ENCODE measurements around the gene ANKS1A. TPM values are rescaled to one million over a fixed set of nuclear protein-coding genes. Genes with fewer than 3 reads are reported as not detected.
"Not testable (repeated sequence)": the region's sequence is repeated elsewhere in the genome, so short reads cannot be mapped to it uniquely, and the experiment has no call there.

The ANKS1A gene
- total and polyA plus RNA-seq, 4 experiments from 2014 or later: 1.2 to 15.6 (median 9.4) TPM

GRCh38 chr6:34999153-34999552, 110.1 kb downstream of the ANKS1A start:
- intact Hi-C loops (cut with micrococcal nuclease); H3K27ac ChIP-seq (ENCODE audit: low read depth, low read length); H3K4me1 Mint-ChIP-seq; H3K27me3 Mint-ChIP-seq; POLR2A ChIA-PET (ENCODE audit: partially characterized antibody); H3K27me3 ChIP-seq (ENCODE audit: insufficient read depth, low read length); DNase-seq; H3K4me1 ChIP-seq (ENCODE audit: insufficient read depth, low read length); H3K9me3 ChIP-seq (ENCODE audit: control insufficient read depth in 1 of 2, low read length in 2 of 2); H3K4me3 Mint-ChIP-seq; H3K36me3 ChIP-seq (ENCODE audit: insufficient read depth, low read length); H3K9me3 Mint-ChIP-seq; H3K4me3 ChIP-seq (ENCODE audit: low read length in 2 of 2); CTCF ChIA-PET (ENCODE audit: partially characterized antibody): not testable (repeated sequence)
- Mint-ChIP-seq H3K36me3 (peaks cover 40 to 42% of the 10 kb centered on the region in 2 donors), H3K27ac (peak overlapping the region in 2 of 7 donors; percentile 29 to 36)

DNA sequence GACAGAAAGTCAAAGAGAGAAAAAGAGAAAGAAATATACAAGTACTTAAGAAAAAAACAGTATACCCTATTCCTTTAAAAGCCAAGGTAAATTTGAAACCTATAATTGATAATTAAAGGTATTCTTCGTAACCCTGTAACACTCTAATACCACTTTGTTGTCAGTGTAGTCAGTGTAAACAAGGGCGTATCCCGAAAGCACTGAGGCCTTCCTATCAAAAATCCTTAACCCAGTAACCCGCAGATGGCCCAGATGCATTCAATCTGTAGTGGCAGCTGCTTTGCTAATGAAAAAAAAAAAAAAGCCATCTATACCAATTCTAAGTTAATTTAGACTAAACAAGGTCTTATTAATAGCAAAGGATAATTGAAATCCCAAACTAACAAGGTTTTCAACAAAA, 110.9 kb downstream of the ANKS1A start:
- POLR2A ChIA-PET (ENCODE audit: partially characterized antibody); intact Hi-C loops (cut with micrococcal nuclease); H3K4me3 ChIP-seq (ENCODE audit: low read length in 2 of 2); H3K9me3 Mint-ChIP-seq; H3K27ac ChIP-seq (ENCODE audit: low read depth, low read length); H3K4me3 Mint-ChIP-seq; CTCF ChIA-PET (ENCODE audit: partially characterized antibody); H3K4me1 ChIP-seq (ENCODE audit: insufficient read depth, low read length); H3K27me3 Mint-ChIP-seq; DNase-seq; H3K36me3 ChIP-seq (ENCODE audit: insufficient read depth, low read length); H3K4me1 Mint-ChIP-seq; H3K9me3 ChIP-seq (ENCODE audit: control insufficient read depth in 1 of 2, low read length in 2 of 2); H3K27me3 ChIP-seq (ENCODE audit: insufficient read depth, low read length): not testable (repeated sequence)
- H3K27ac Mint-ChIP-seq: peak overlapping the region in 1 of 7 donors; percentile 45
- peaks cover 35 to 36% of the 10 kb centered on the region in 2 donors for H3K36me3 Mint-ChIP-seq

GRCh38 chr6:35001349-35001748, 112.3 kb downstream of the ANKS1A start:
- Mint-ChIP-seq H3K36me3 (peaks cover 33 to 39% of the 10 kb centered on the region in 2 donors), H3K4me3 (peak overlapping the region in 1 of 8 donors; percentile 31)
- POLR2A ChIA-PET (ENCODE audit: partially characterized antibody); H3K27ac Mint-ChIP-seq; H3K36me3 ChIP-seq (ENCODE audit: insufficient read depth, low read length); H3K9me3 Mint-ChIP-seq; H3K27me3 ChIP-seq (ENCODE audit: insufficient read depth, low read length); H3K4me1 ChIP-seq (ENCODE audit: insufficient read depth, low read length); DNase-seq; H3K27ac ChIP-seq (ENCODE audit: low read depth, low read length); intact Hi-C loops (cut with micrococcal nuclease); H3K4me3 ChIP-seq (ENCODE audit: low read length in 2 of 2); H3K27me3 Mint-ChIP-seq; H3K9me3 ChIP-seq (ENCODE audit: control insufficient read depth in 1 of 2, low read length in 2 of 2); H3K4me1 Mint-ChIP-seq: not testable (repeated sequence)
- CTCF ChIA-PET (ENCODE audit: partially characterized antibody): interaction anchor here (1.2 to 1.3 kb wide), 2 partner anchors 8 to 15 kb away, joined by 3 read pairs; no protein-coding TSS in a partner anchor

DNA sequence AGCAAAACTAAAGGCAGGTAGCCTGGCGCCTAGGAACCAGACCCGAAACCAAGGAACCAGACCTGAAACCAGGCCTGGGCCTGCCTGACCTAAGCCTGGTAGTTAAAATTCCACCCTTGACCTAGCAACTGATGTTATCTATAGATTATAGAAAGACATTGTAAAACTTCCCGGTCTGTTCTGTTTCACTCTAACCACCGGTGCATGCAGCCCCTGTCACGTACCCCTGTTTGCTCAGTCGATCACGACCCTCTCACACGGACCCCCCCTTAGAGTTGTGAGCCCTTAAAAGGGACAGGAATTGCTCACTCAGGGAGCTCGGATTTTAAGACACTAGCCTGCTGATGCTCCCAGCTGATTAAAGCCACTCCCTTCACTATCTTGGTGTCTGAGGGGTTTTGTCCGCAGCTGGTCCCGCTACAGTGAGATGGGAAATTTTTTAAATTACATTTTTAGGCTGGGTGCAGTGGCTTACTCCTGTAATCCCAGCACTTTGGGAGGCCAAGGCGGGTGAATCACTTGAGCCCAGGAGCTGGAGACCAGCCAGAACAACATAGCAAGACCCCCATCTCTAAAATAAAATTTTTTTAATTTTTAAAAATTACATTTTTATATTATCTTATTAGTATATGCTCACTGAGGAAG, 115.0 kb downstream of the ANKS1A start:
- H3K4me1 Mint-ChIP-seq; H3K9me3 ChIP-seq (ENCODE audit: control insufficient read depth in 1 of 2, low read length in 2 of 2); CTCF ChIA-PET (ENCODE audit: partially characterized antibody); H3K4me1 ChIP-seq (ENCODE audit: insufficient read depth, low read length); H3K27ac ChIP-seq (ENCODE audit: low read depth, low read length); intact Hi-C loops (cut with micrococcal nuclease); H3K27ac Mint-ChIP-seq; H3K27me3 Mint-ChIP-seq; H3K27me3 ChIP-seq (ENCODE audit: insufficient read depth, low read length); DNase-seq; H3K4me3 Mint-ChIP-seq; H3K9me3 Mint-ChIP-seq; POLR2A ChIA-PET (ENCODE audit: partially characterized antibody); H3K4me3 ChIP-seq (ENCODE audit: low read length in 2 of 2); H3K36me3 ChIP-seq (ENCODE audit: insufficient read depth, low read length): not testable (repeated sequence)
- peaks cover 23 to 28% of the 10 kb centered on the region in 2 donors for H3K36me3 Mint-ChIP-seq

DNA sequence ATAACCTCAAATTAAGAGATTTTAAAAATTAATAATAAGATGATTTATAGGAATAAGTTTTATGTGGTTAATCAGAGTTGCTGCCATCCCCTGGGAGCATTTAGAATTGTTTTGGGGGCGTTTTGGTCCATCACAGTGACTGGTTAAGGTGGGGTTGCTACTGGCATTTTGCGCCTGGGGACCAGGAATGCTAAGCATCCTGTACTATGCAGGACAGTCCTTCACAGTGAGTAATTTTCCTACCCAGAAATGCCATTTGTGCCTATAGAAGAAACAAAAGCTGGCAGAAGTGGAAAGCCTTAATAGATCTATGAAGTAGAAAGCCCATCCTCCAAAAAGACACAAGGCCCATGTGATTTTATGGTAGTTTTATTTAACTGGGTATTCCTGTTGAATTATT, 118.0 kb downstream of the ANKS1A start:
- H3K4me3 ChIP-seq (ENCODE audit: low read length in 2 of 2): no peak overlapping the region
- no peaks in the 10 kb centered on the region for H3K9me3 Mint-ChIP-seq
- H3K4me1 Mint-ChIP-seq: no peaks in the 10 kb centered on the region
- H3K27me3 Mint-ChIP-seq: no peaks in the 10 kb centered on the region
- no peak overlapping the region for H3K27ac ChIP-seq (ENCODE audit: low read depth, low read length)
- H3K36me3 ChIP-seq (ENCODE audit: insufficient read depth, low read length): no peaks in the 10 kb centered on the region
- no peaks in the 10 kb centered on the region for H3K4me1 ChIP-seq (ENCODE audit: insufficient read depth, low read length)
- ChIA-PET POLR2A (ENCODE audit: partially characterized antibody) (interaction anchor here (0.6 kb wide), 1 partner anchor 9 kb away, joined by 3 read pairs; no protein-coding TSS in a partner anchor), CTCF (ENCODE audit: partially characterized antibody) (interaction anchor here (1.2 kb wide), 1 partner anchor 19 kb away, joined by 3 read pairs; no protein-coding TSS in a partner anchor)
- H3K4me3 Mint-ChIP-seq: no peak overlapping the region
- H3K27me3 ChIP-seq (ENCODE audit: insufficient read depth, low read length): no peaks in the 10 kb centered on the region
- DNase-seq: no peak
- intact Hi-C loops (cut with micrococcal nuclease): no loop called here
- no peaks in the 10 kb centered on the region for H3K9me3 ChIP-seq (ENCODE audit: control insufficient read depth in 1 of 2, low read length in 2 of 2)
- peaks cover 17 to 22% of the 10 kb centered on the region in 2 donors for H3K36me3 Mint-ChIP-seq
- H3K27ac Mint-ChIP-seq: no peak overlapping the region

DNA sequence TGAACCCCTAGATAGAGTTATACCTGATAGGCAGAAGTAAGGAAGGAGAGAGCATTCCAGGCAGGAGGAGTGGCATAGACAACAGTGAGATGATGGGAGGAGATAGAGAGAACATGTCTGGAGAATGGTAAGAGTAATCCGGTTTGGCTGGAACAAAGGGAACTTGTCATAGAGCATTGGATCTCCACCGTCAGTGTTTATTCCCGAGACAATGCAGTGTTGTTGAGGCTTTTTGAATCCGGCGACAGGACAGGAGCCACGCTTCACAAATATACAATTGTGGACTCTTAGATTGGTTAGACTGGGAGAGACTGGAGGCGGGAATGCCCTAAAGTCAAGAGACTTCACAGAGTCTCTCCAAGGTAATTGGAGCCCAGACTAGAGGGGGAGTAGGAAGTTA, 119.8 kb downstream of the ANKS1A start:
- Histone ChIP-seq H3K4me1 (ENCODE audit: insufficient read depth, low read length) (no peaks in the 10 kb centered on the region), H3K27ac (ENCODE audit: low read depth, low read length) (no peak overlapping the region), H3K4me3 (ENCODE audit: low read length in 2 of 2) (no peak overlapping the region), H3K27me3 (ENCODE audit: insufficient read depth, low read length) (no peaks in the 10 kb centered on the region), H3K36me3 (ENCODE audit: insufficient read depth, low read length) (no peaks in the 10 kb centered on the region), H3K9me3 (ENCODE audit: control insufficient read depth in 1 of 2, low read length in 2 of 2) (no peaks in the 10 kb centered on the region)
- Mint-ChIP-seq H3K4me1 (no peaks in the 10 kb centered on the region), H3K27ac (peak overlapping the region in 1 of 7 donors; percentile 43), H3K27me3 (no peaks in the 10 kb centered on the region), H3K9me3 (no peaks in the 10 kb centered on the region), H3K4me3 (no peak overlapping the region), H3K36me3 (peaks cover 9 to 15% of the 10 kb centered on the region in 2 donors)
- ChIA-PET CTCF (ENCODE audit: partially characterized antibody) (interaction anchor here (1.0 kb wide), 1 partner anchor 22 kb away, joined by 5 read pairs; no protein-coding TSS in a partner anchor), POLR2A (ENCODE audit: partially characterized antibody) (no interaction called here)
- no peak for DNase-seq
- intact Hi-C loops (cut with micrococcal nuclease): no loop called here

DNA sequence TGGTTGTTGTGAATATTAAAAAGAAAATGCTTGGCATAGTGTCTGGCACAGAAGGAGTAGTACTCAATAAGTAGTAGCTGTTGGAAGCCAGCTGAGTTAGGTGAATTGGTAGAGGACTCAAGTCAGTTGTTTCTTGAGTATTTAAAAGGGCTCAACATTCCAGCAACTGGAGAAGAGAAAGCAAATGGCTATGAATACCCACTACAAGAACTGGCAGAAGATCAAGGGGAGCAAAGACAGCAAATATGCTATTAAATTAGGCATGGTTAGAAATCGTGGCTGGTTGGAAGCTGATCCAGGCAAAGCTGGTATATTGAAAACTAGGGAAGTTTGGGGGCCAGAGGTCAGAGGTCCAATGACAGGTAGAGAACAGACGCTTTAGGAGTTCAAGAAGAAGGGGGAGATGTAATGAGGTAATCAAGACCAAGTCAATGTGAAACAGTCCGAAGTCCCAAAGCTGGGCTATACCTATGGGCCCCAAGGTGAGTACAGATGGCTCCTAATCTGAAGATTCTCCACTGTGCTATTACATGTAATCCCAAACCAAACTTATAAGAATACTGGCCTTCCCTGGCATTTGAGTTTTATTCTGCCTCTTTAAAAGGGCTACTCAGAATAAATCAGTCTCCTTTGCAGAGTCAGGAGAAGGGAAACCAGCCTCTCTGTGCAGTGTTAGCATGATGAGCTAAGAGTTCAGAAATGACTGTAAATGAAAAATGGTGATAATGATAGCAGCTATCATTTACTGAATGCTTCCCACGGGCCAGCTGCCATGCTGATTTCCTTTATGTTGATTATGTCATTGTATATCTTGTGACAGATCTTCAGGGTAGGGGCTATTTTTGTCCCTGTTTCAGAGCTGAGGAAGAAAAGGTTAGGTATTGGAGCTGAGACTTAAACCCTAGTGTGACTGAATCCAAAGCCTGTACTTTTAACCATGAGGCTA, 122.3 kb downstream of the ANKS1A start:
- intact Hi-C loops (cut with micrococcal nuclease): no loop called here
- DNase-seq: no peak
- POLR2A ChIA-PET (ENCODE audit: partially characterized antibody): no interaction called here

More for the DNA sequence above, 122.3 kb downstream of the ANKS1A start:
- H3K27ac Mint-ChIP-seq: no peak overlapping the region
- no peaks in the 10 kb centered on the region for H3K27me3 ChIP-seq (ENCODE audit: insufficient read depth, low read length)
- peaks cover 3 to 13% of the 10 kb centered on the region in 2 donors for H3K36me3 Mint-ChIP-seq
- H3K27me3 Mint-ChIP-seq: no peaks in the 10 kb centered on the region
- no peaks in the 10 kb centered on the region for H3K4me1 Mint-ChIP-seq
- H3K4me3 ChIP-seq (ENCODE audit: low read length in 2 of 2): no peak overlapping the region
- CTCF ChIA-PET (ENCODE audit: partially characterized antibody): interaction anchor here (1.2 to 1.5 kb wide), 2 partner anchors 24 kb away, joined by 3 to 5 read pairs; no protein-coding TSS in a partner anchor
- H3K4me1 ChIP-seq (ENCODE audit: insufficient read depth, low read length): no peaks in the 10 kb centered on the region
- no peaks in the 10 kb centered on the region for H3K9me3 ChIP-seq (ENCODE audit: control insufficient read depth in 1 of 2, low read length in 2 of 2)
- H3K4me3 Mint-ChIP-seq: no peak overlapping the region
- no peak overlapping the region for H3K27ac ChIP-seq (ENCODE audit: low read depth, low read length)
- no peaks in the 10 kb centered on the region for H3K36me3 ChIP-seq (ENCODE audit: insufficient read depth, low read length)
- H3K9me3 Mint-ChIP-seq: no peaks in the 10 kb centered on the region

Measured in CD4-positive, alpha-beta memory T cell (primary cell).